ENCODE measurements around the gene RETN. TPM values are rescaled to one million over a fixed set of nuclear protein-coding genes. Genes with fewer than 3 reads are reported as not detected.
A peak's percentile ranks its signal among the peaks of the same experiment; 100 is the strongest.

The RETN gene
- total RNA-seq, 1 donor from 2014 or later, result not detected

- H3K36me3 Mint-ChIP-seq (ENCODE audit: low read depth), result peaks cover 4% of the 10 kb centered on the region
- no peak for DNase-seq (ENCODE audit: low spot score)
- no peaks in the 10 kb centered on the region for H3K27me3 Mint-ChIP-seq (ENCODE audit: low read depth)
- no peaks in the 10 kb centered on the region for H3K4me1 Mint-ChIP-seq (ENCODE audit: low read depth)
- intact Hi-C loops (cut with micrococcal nuclease), result no loop called here
- H3K4me3 Mint-ChIP-seq (ENCODE audit: low read depth), result no peak overlapping the region
- no peak overlapping the region for H3K27ac Mint-ChIP-seq
- H3K9me3 Mint-ChIP-seq, result no peaks in the 10 kb centered on the region
Measured at GRCh38 chr19:7689165-7689564, 20.3 kb downstream of the RETN start.

GRCh38 chr19:7690779-7691258 lies 22.0 kb downstream of the RETN start:
- Mint-ChIP-seq H3K4me1 (ENCODE audit: low read depth) (no peaks in the 10 kb centered on the region), H3K4me3 (ENCODE audit: low read depth) (no peak overlapping the region), H3K27ac (no peak overlapping the region), H3K9me3 (no peaks in the 10 kb centered on the region), H3K27me3 (ENCODE audit: low read depth) (peaks cover 2% of the 10 kb centered on the region), H3K36me3 (ENCODE audit: low read depth) (no peaks in the 10 kb centered on the region)
- intact Hi-C loops (cut with micrococcal nuclease), result no loop called here
- no peak for DNase-seq (ENCODE audit: low spot score)

GRCh38 chr19:7691497-7691896 lies 22.6 kb downstream of the RETN start:
- Mint-ChIP-seq H3K27me3 (ENCODE audit: low read depth) (peaks cover 4% of the 10 kb centered on the region), H3K36me3 (ENCODE audit: low read depth) (no peaks in the 10 kb centered on the region), H3K27ac (no peak overlapping the region), H3K4me1 (ENCODE audit: low read depth) (no peaks in the 10 kb centered on the region), H3K4me3 (ENCODE audit: low read depth) (no peak overlapping the region), H3K9me3 (no peaks in the 10 kb centered on the region)
- intact Hi-C loops (cut with micrococcal nuclease), result no loop called here
- DNase-seq (ENCODE audit: low spot score), result no peak

- Mint-ChIP-seq H3K36me3 (ENCODE audit: low read depth) (no peaks in the 10 kb centered on the region), H3K4me1 (ENCODE audit: low read depth) (no peaks in the 10 kb centered on the region), H3K27ac (no peak overlapping the region), H3K4me3 (ENCODE audit: low read depth) (no peak overlapping the region), H3K27me3 (ENCODE audit: low read depth) (peaks cover 11% of the 10 kb centered on the region), H3K9me3 (no peaks in the 10 kb centered on the region)
- no peak for DNase-seq (ENCODE audit: low spot score)
- intact Hi-C loops (cut with micrococcal nuclease), result no loop called here
Measured at GRCh38 chr19:7692417-7693088, 23.7 kb downstream of the RETN start.

GRCh38 chr19:7694499-7694898 lies 25.6 kb downstream of the RETN start:
- Mint-ChIP-seq H3K36me3 (ENCODE audit: low read depth) (no peaks in the 10 kb centered on the region), H3K4me1 (ENCODE audit: low read depth) (peaks cover 6% of the 10 kb centered on the region), H3K27ac (no peak overlapping the region), H3K4me3 (ENCODE audit: low read depth) (no peak overlapping the region), H3K9me3 (no peaks in the 10 kb centered on the region), H3K27me3 (ENCODE audit: low read depth) (peaks cover 18% of the 10 kb centered on the region)
- intact Hi-C loops (cut with micrococcal nuclease), result no loop called here
- DNase-seq (ENCODE audit: low spot score), result no peak

GRCh38 chr19:7697721-7698287 lies 29.0 kb downstream of the RETN start:
- H3K4me3 Mint-ChIP-seq (ENCODE audit: low read depth), result no peak overlapping the region
- H3K9me3 Mint-ChIP-seq, result no peaks in the 10 kb centered on the region
- H3K36me3 Mint-ChIP-seq (ENCODE audit: low read depth), result no peaks in the 10 kb centered on the region
- no peak overlapping the region for H3K27ac Mint-ChIP-seq
- intact Hi-C loops (cut with micrococcal nuclease), result no loop called here
- peaks cover 10% of the 10 kb centered on the region for H3K4me1 Mint-ChIP-seq (ENCODE audit: low read depth)
- no peak for DNase-seq (ENCODE audit: low spot score)
- peaks cover 24% of the 10 kb centered on the region for H3K27me3 Mint-ChIP-seq (ENCODE audit: low read depth)

- intact Hi-C loops (cut with micrococcal nuclease), result no loop called here
- Mint-ChIP-seq H3K4me1 (ENCODE audit: low read depth) (peaks cover 10% of the 10 kb centered on the region), H3K36me3 (ENCODE audit: low read depth) (no peaks in the 10 kb centered on the region), H3K9me3 (no peaks in the 10 kb centered on the region), H3K4me3 (ENCODE audit: low read depth) (no peak overlapping the region), H3K27ac (no peak overlapping the region), H3K27me3 (ENCODE audit: low read depth) (peaks cover 26% of the 10 kb centered on the region)
- no peak for DNase-seq (ENCODE audit: low spot score)
Measured at GRCh38 chr19:7698583-7698982, 29.7 kb downstream of the RETN start.

GRCh38 chr19:7699003-7699402 lies 30.2 kb downstream of the RETN start:
- Mint-ChIP-seq H3K4me1 (ENCODE audit: low read depth) (peaks cover 10% of the 10 kb centered on the region), H3K27me3 (ENCODE audit: low read depth) (peaks cover 30% of the 10 kb centered on the region), H3K27ac (no peak overlapping the region), H3K36me3 (ENCODE audit: low read depth) (no peaks in the 10 kb centered on the region), H3K4me3 (ENCODE audit: low read depth) (no peak overlapping the region), H3K9me3 (no peaks in the 10 kb centered on the region)
- DNase-seq (ENCODE audit: low spot score), result no peak
- intact Hi-C loops (cut with micrococcal nuclease), result no loop called here

- intact Hi-C loops (cut with micrococcal nuclease), result no loop called here
- Mint-ChIP-seq H3K9me3 (no peaks in the 10 kb centered on the region), H3K4me3 (ENCODE audit: low read depth) (no peak overlapping the region), H3K27me3 (ENCODE audit: low read depth) (peaks cover 30% of the 10 kb centered on the region), H3K36me3 (ENCODE audit: low read depth) (no peaks in the 10 kb centered on the region), H3K27ac (peak overlapping the region; percentile 40), H3K4me1 (ENCODE audit: low read depth) (peaks cover 10% of the 10 kb centered on the region)
- DNase-seq (ENCODE audit: low spot score), result no peak
Measured at GRCh38 chr19:7699417-7700401, 30.9 kb downstream of the RETN start.

- peaks cover 28% of the 10 kb centered on the region for H3K27me3 Mint-ChIP-seq (ENCODE audit: low read depth)
- intact Hi-C loops (cut with micrococcal nuclease), result no loop called here
Measured at GRCh38 chr19:7701049-7701653, 32.3 kb downstream of the RETN start.

GRCh38 chr19:7701654-7702457 lies 33.0 kb downstream of the RETN start, which contains the start of gene FCER2:
FCER2 (minus strand) TSS chr19:7702131; CDS start chr19:7699760, 2,371 bp downstream.
- no peaks in the 10 kb centered on the region for H3K36me3 Mint-ChIP-seq (ENCODE audit: low read depth)
- H3K4me3 Mint-ChIP-seq (ENCODE audit: low read depth), result no peak within 1 kb of the TSS
- H3K27me3 Mint-ChIP-seq (ENCODE audit: low read depth), result peaks cover 24% of the 10 kb centered on the region
- H3K4me1 Mint-ChIP-seq (ENCODE audit: low read depth), result peaks cover 24% of the 10 kb centered on the region
- intact Hi-C loops (cut with micrococcal nuclease), result no loop called here
- no peak for DNase-seq (ENCODE audit: low spot score)
- H3K9me3 Mint-ChIP-seq, result no peaks in the 10 kb centered on the region
- H3K27ac Mint-ChIP-seq, result no peak within 1 kb of the TSS

More at GRCh38 chr19:7701049-7701653, 32.3 kb downstream of the RETN start:
- no peaks in the 10 kb centered on the region for H3K36me3 Mint-ChIP-seq (ENCODE audit: low read depth)
- peaks cover 17% of the 10 kb centered on the region for H3K4me1 Mint-ChIP-seq (ENCODE audit: low read depth)
- no peak overlapping the region for H3K4me3 Mint-ChIP-seq (ENCODE audit: low read depth)
- no peak overlapping the region for H3K27ac Mint-ChIP-seq
- H3K9me3 Mint-ChIP-seq, result no peaks in the 10 kb centered on the region
- DNase-seq (ENCODE audit: low spot score), result no peak

GRCh38 chr19:7703332-7703731 lies 34.5 kb downstream of the RETN start:
- Mint-ChIP-seq H3K9me3 (no peaks in the 10 kb centered on the region), H3K4me1 (ENCODE audit: low read depth) (peaks cover 29% of the 10 kb centered on the region), H3K27me3 (ENCODE audit: low read depth) (peaks cover 16% of the 10 kb centered on the region), H3K36me3 (ENCODE audit: low read depth) (no peaks in the 10 kb centered on the region), H3K4me3 (ENCODE audit: low read depth) (no peak overlapping the region), H3K27ac (no peak overlapping the region)
- intact Hi-C loops (cut with micrococcal nuclease), result no loop called here
- DNase-seq (ENCODE audit: low spot score), result no peak
